Fibroblast of upper back skin (primary cell): ENCODE data around the gene DPYSL3.

Experiments used
- DNase-seq: peaks from one replicate; pipeline ENCODE4 v3.0.0-alpha.2; 2013

DPYSL3 gene

GRCh38 chr5:147467973-147468508 is 41.8 kb downstream of the DPYSL3 start:
- DNase-seq, result no peak

GRCh38 chr5:147466360-147466980 is 43.4 kb downstream of the DPYSL3 start:
- no peak for DNase-seq

GRCh38 chr5:147465747-147466146 is 44.1 kb downstream of the DPYSL3 start:
- no peak for DNase-seq

GRCh38 chr5:147464211-147464610 is 45.7 kb downstream of the DPYSL3 start:
- peak; percentile 45 for DNase-seq

GRCh38 chr5:147461915-147462314 is 48.0 kb downstream of the DPYSL3 start:
- peak; percentile 50 for DNase-seq

- no peak for DNase-seq
Observed at GRCh38 chr5:147460380-147460779, 49.5 kb downstream of the DPYSL3 start.

GRCh38 chr5:147458581-147458980 is 51.3 kb downstream of the DPYSL3 start:
- no peak for DNase-seq

- no peak for DNase-seq
Observed at GRCh38 chr5:147455822-147456450, 53.9 kb downstream of the DPYSL3 start.

GRCh38 chr5:147454996-147455677 is 54.7 kb downstream of the DPYSL3 start:
- DNase-seq, result peak; percentile 71

GRCh38 chr5:147453875-147454814 is 55.7 kb downstream of the DPYSL3 start:
- DNase-seq, result peak; percentile 87

GRCh38 chr5:147452165-147452811 is 57.6 kb downstream of the DPYSL3 start:
- no peak for DNase-seq

- DNase-seq, result no peak
Observed at GRCh38 chr5:147451193-147451592, 58.7 kb downstream of the DPYSL3 start.

- DNase-seq, result no peak
Observed at GRCh38 chr5:147450606-147451005, 59.3 kb downstream of the DPYSL3 start.

GRCh38 chr5:147448766-147449165 is 61.1 kb downstream of the DPYSL3 start:
- DNase-seq, result no peak

GRCh38 chr5:147446523-147446922 is 63.3 kb downstream of the DPYSL3 start:
- DNase-seq, result no peak

- no peak for DNase-seq
Observed at GRCh38 chr5:147445917-147446316, 64.0 kb downstream of the DPYSL3 start.

- DNase-seq, result no peak
Observed at GRCh38 chr5:147445090-147445489, 64.8 kb downstream of the DPYSL3 start.

- DNase-seq, result no peak
Observed at GRCh38 chr5:147442224-147442623, 67.6 kb downstream of the DPYSL3 start.

- no peak for DNase-seq
Observed at GRCh38 chr5:147441191-147441695, 68.6 kb downstream of the DPYSL3 start.

- peak; percentile 49 for DNase-seq
Observed at GRCh38 chr5:147439254-147439653, 70.6 kb downstream of the DPYSL3 start.

- DNase-seq, result peak; percentile 77
Observed at GRCh38 chr5:147437161-147437596, 72.7 kb downstream of the DPYSL3 start.

- no peak for DNase-seq
Observed at GRCh38 chr5:147436596-147436995, 73.3 kb downstream of the DPYSL3 start.
